Measurements from ENCODE around the gene PCSK4.

Gene PCSK4

DNA sequence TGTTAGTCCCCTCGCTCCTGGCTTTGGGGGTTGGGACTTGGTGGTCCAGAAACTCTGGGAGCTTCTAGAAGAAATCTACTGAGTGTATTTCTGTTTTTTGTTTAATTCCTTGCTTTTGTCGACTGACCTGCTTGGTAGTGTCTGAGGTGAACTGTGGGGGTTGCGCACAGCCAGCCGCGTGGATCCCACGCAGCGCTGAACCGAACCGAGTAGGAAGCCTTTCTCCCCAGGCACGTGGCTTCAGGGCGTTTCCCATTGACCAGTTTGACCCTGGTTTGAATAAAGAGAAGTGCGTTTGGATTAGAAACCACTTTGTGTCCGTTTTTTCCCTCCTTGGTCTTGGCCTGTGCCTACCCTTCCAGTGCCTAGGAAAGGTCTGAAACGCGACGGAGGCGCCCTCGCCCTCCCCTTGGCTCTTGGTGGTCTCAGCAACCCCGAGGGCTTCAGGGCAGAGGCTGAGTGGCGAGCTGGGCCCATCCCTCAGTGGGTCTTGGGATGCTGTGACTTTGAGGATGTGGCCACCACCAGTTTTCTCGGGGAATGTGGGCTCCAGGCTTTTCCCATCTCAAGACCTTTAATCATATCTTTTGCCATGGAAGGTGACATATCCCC is 54.7 kb downstream of the PCSK4 start:
- no peak for DNase-seq

DNA sequence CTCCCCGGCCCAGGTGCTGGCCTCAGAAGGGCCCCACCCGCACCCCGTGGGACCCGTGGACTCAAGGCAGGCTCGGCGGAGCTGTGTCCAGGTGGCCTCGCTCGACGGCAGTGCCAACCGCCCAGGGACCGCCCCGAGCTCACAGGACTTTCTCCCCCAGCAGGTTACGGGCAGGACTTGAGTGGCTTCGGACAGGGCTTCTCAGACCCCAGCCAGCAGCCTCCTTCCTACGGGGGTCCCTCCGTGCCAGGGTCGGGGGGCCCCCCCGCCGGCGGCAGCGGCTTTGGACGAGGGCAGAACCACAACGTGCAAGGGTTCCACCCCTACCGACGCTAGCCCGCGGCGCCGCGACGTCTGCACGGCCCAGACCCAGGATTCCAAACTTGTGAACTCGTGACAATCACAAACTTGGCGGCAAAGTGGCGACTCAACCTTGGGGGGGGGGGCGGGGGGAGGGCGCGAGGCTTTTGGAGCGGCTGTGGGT is 55.5 kb downstream of the PCSK4 start:
- no peak for DNase-seq

DNA sequence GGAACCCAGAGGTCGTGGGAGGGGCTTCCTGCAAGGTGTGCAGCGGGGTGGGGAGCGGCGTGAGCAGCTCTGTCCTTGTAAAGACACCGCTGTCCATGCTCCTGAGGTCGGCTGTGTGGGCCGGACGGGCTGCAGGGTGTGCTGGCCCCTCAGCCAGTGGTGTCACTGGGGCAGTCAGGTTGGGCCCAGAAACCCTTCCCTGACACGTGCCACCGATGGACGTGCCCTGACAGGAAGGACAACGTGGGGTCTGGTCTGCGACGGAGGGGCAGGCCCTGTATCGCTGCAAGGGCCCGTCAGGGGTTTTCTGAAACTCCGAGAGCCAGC is 56.1 kb downstream of the PCSK4 start:
- no peak for DNase-seq

DNA sequence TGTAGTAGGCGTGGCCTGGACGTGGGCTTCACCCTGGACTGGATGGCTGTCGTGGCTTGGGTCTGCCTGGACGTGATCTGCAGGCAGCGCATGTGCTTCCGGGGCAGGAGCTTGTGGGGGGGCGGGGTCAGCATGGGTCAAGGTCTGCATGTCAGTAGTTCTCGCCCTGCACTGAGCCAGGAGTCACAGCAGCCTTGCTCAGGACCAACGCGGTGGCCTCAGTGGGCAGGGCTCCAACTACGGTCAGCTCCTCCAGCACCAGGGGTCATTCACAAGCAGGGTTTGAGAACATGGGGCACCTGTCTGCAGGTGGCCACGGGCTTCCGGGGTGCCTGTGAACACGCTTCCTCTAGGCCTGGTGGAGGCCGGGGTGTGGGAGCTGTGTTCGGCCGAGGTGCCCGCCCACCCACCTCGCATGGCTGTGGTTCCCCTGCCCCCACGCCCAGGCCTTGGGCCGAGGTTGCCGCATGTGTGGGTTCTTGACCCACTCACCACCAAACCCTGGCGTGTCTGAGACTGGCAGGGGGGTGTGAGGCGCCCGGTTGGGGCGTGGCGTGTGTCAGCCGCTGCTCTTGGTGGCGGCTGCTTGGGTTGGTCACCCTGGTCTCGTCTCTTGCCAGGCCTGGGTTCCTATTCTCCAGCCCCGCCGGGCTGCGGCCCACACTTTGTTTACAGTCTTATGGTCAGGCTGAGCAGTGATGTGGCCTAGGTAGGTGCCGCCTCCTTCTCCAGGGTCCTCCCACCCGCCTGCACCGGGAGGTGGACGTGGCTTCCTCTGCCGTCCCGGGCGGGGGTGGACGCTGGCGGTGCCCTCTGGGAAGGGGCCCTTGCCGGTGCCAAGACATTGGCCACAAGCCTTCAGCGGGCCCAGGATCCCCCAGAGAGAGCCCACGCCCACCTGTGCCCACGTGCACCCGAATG is 56.8 kb downstream of the PCSK4 start:
- no peak for DNase-seq

DNA sequence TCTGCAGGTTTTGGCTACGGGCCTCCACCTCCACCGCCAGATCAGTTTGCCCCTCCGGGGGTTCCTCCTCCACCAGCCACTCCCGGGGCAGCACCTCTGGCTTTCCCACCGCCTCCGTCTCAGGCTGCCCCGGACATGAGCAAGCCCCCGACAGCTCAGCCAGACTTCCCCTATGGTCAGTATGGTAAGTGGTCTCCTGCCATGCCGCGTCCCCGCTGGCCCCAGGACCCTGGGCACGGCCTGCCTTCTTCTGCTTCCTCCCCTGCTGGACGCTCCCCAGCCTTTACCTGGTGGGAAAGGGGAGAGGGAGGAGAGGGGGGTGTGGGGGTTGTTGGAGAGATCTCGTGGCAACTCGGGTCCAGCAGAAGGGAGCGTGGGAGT is 57.7 kb downstream of the PCSK4 start:
- DNase-seq = no peak

DNA sequence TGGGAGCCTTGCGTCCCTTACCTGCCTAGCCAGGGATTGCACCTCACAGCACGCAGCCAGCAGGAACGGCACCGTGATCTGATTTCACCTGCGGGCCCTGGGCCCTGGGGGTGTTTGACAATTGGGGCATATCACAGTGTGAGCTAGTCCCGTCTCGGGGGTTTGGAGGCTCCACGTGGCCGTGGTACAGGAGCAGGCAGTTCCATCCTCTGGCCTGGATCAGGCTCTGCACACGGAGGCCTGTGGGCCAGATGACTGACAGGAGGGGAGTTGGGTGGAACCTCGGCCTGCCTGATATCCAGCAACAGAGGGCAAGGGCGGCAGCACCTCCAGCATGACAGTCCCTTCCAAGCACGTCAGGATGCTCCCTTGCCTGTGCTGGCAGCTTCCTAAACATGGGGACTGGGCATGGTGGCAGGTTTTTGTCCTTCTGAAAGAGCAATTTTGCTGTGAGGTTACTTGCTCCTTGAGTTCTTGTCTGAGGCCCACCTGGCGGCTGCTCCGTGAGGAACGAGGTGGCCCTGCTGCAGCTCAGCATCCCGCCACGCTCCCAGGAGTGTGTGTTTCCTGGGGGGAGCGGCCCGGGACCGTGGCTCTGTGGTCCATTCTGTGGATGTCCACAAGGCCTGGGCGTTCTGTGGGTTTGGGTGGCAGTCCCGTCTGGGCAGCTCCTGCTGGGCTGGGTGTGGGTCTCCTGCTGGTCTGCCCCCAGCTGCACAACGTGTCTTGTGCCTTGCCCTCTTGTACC is 58.2 kb downstream of the PCSK4 start:
- DNase-seq = no peak

Data from NCI-H748 treated with DMSO at 0.1 percent for 48 hours (cell line).